Activated CD4-positive, alpha-beta T cell treated with anti-CD3 and anti-CD28 coated beads, Interleukin-2, amount 50 U/mL, for 24 hours (primary cell): ENCODE measurements around the gene DRD3.

Source experiments
- DNase-seq, 2 donors: peaks; one replicate each; pipeline ENCODE4 v3.0.0-alpha.2; 2020; ENCODE audit warnings: low read depth in 1 of 2, low spot score in 1 of 2

DRD3 gene

GRCh38 chr3:114186501-114186900 lies 7.6 kb upstream of the DRD3 start:
- DNase-seq, result no peak

- no peak for DNase-seq
These were observed 723 bp upstream of the DRD3 start for GRCh38 chr3:114179575-114179974.

GRCh38 chr3:114176890-114177289 lies 2.0 kb downstream of the DRD3 start:
- DNase-seq, result no peak

GRCh38 chr3:114176487-114176886 lies 2.4 kb downstream of the DRD3 start:
- DNase-seq, result no peak

GRCh38 chr3:114175204-114175987 lies 3.5 kb downstream of the DRD3 start:
- no peak for DNase-seq

- DNase-seq, result no peak
These were observed 7.2 kb downstream of the DRD3 start for GRCh38 chr3:114171677-114172076.

DNA sequence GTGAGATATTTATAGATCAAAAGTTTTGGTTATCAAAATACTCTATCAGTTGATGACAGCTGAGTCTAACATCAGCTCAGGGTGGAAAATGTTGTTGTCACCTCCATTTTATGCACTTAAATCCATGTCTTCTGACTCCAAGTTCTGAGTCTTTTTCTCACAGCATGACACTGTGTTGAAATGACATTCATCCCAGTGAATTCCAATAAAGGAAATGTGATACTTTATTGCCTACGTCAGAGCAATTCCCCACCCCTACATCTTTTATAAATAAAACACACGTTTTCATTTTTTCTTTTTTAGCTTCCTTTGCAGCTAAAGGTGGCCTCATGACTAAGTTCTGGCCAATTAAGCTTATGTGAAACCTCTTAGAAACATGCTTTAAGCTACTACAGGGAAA lies 10.7 kb downstream of the DRD3 start:
- no peak for DNase-seq

DNA sequence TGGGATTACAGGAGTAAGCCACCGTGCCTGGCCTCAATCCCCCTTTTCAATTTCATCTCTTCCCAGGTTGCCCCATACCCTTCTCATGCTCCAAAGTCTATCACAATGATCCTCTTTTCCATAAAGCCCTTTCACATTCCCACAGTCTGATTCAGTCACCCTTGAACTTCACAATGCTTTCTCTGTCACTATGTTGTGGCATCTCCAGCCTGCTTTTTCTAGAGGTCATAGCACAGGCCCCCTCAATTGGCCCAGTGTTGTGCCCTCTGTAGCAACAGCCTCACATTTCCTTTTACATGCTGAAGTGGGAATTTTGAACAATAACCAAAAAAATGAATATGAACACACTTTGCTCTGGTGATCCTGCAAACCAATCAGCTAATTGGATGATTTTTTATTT lies 21.5 kb downstream of the DRD3 start:
- DNase-seq, result no peak

DNA sequence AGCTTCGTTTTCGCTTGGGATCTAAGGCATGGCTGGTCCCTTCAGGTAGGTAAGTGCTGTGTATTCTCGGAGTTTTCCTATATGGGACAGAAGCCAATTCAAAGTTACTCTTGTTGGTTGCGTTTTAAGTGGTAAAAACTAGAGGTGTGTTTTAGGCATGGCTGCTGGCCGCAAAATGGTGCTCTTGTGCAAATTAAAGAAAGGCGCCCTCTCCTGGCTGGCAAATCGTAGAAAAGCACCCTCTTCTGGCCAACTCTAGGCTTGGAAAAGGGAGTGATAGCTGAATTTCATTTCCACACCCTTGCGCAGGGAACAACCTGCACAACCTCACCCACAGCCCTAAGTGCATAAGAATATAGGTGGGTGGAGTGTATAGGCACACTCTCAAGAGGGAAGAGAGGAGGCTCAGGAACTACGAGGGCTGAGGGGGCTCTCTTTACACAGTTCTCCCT lies 23.5 kb downstream of the DRD3 start:
- DNase-seq, result no peak

DNA sequence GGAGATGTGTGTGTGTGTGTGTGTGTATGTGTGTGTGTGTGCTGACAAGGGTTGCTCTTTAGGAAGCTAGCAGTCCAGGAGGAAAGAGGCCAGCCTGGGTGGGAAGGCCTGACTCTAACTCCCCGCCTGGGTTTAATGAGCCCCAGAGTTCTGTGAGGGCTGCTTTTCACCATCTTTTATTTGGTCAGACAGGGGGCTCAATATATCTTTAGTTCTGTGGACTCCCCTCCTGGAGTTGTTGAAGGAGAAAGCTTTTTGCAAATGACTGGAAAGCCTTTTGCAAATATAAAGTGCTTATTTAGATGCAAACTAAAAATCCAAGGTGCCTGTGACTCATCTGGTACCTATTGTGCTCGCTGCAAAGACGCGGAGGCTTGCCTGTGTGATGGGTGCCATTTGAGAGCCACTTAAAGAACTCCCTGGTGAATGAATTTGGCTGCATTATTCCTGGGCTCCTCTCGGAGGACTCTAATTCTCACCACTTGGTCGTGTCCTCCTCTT lies 24.5 kb downstream of the DRD3 start:
- no peak for DNase-seq

GRCh38 chr3:114152519-114153151 lies 26.2 kb downstream of the DRD3 start:
- peak; percentile 74 to 76 for DNase-seq

DNA sequence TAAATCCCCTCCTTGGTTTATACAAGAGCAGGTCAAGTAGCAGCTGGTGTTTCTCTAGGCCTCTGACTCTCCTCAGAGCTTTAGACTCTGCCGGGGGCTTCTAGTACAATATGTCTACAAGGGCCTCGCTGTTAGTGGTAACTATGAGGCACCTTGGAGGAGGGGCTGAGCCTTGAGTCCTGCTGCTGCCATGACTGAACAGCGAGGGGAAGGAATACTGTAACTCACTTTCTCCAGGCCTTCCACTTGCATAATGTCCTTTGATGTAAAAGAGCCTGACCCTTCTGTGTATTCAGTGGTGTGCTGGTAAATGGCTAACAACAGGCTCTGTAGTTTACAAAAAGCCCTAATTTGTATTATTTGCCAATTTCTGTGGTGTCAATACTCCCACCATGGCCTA lies 27.8 kb downstream of the DRD3 start:
- no peak for DNase-seq

GRCh38 chr3:114147251-114147650 lies 31.6 kb downstream of the DRD3 start:
- no peak for DNase-seq

DNA sequence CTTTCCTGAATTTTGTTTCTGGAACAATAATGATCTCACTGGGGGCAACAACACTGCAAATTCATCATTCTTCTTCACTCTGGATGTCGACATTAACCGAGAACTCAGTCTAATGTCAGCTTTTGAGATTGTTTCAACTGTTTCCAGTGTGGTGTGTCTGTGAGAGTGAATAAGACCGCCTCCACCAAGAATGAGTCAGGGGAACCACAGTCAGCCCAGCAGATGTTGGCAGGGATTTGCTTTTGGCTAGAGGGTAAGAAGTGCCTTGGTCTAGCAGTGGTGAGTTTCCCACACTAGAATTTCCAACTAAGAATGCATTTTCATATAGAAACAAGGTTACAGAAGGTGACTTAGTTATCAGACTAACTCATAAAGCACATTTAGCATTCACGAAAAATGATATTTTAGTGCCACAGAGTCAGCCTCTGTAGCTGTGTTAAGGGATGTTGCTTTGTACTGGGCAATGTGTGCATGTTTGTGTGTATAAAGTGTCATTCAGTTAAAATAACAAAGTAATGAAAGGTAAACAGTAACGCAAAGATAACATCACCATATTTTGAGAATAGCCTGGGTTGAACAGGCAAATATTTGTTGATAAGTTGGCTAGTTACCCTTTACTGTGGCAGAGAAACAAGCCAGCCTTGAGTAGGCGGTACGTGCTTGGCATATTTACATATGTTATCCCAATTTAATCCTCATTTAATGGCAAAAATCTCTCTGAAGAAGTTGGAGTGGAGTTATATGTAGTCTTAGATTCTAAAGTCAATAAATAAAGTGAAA lies 33.8 kb downstream of the DRD3 start:
- no peak for DNase-seq

DNA sequence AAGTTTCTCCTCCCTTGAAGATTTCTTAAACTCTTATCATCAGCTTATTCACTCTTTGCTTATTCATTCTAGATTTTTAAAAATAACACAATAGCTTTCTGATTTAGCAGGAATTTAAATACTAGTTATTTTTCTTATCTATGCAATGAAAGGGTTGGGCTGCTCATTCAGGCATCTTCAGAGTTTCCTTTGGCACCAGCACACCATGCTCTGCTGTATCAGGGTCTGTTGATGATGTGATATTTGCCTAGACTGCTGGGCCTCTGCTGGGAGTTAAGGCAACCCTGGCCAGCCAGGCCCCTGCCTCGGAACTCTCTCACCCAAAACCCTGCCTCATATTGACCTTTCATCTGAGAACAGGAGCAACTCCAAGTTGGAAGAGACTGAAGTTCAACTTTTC lies 35.0 kb downstream of the DRD3 start:
- no peak for DNase-seq

GRCh38 chr3:114139836-114140235 lies 39.0 kb downstream of the DRD3 start:
- no peak for DNase-seq

- no peak for DNase-seq
These were observed 44.9 kb downstream of the DRD3 start for GRCh38 chr3:114133947-114134346.

DNA sequence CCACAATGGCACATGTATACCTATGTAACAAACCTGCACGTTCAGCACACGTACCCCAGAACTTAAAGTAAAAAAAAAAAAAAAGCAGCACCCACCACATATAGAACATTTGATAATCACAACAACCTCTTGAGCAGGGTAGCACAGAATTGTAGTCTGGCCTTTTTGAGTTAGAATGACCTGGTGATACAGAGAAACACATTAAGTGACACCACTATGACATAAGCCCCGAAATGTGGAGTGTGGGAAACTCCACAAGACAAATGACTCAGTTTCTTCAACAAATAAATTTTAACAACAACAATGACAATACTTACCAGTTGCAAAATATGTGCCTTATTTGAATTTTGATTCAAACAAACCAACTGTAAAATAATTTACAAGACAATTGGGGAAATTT lies 46.4 kb downstream of the DRD3 start:
- DNase-seq, result no peak

GRCh38 chr3:114128826-114129225 lies 50.0 kb downstream of the DRD3 start:
- DNase-seq, result no peak

DNA sequence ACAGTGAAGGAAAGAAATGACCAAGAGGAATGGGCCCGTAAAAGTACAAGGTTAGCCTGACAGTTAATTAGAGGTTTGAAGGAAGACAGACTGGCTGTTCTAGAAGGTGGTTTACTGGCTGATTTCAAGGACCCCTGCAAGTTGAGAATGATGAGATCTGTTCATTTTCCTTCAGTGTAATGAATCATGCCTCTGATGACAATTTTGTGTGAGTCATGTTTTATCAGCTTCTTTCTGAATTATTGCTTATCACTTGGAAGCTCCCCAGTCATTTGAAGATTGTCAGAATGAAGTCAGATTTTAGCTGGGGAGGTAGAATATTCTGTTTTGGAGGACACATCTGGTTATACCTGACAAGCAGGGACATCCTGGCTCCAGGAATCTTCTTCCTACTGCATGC lies 50.6 kb downstream of the DRD3 start:
- no peak for DNase-seq

DNA sequence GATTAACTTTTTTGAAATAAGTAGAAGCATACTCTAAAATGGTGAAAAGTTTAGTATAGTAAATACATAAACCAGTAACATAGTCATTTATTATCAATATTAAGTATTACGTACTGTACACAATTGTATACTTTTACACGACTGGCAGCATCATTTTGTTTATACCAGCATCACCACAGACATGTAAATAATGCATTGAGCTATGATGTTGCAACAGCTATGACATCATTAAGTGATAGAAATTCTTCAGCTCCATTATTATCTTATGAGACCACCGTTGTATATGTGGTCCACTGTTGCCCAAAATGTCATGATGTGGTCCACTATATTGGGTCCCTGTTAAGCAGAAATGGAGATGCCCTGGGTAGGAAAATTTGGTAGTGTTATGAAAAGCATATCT lies 51.3 kb downstream of the DRD3 start:
- no peak for DNase-seq

- DNase-seq, result no peak
These were observed 52.4 kb downstream of the DRD3 start for GRCh38 chr3:114126461-114126860.
